MM.1S (cell line): ENCODE results near the gene TRAF3.

ENCODE experiments used
- CTCF ChIP-seq: fragments of 300-600 bp; sonication (generic); IDR thresholded peaks from 2 replicates; pipeline ENCODE4 v1.5.1; 2016; ENCODE audit warnings: antibody characterized with exemption, low read length, mixed read lengths
- EZH2 ChIP-seq: fragments of 300-600 bp; sonication (generic); optimal IDR thresholded peaks from 2 replicates; pipeline ENCODE3; 2017; ENCODE audit warnings: low read depth, mild to moderate bottlenecking, antibody characterized with exemption, low read length, mixed read lengths

GRCh38 chr14:102911991-102912761 is 134.9 kb downstream of the TRAF3 start:
- no peak for TF ChIP-seq EZH2
- TF ChIP-seq CTCF = no peak
